ENCODE measurements around the gene RPUSD1. TPM values are rescaled to one million over a fixed set of nuclear protein-coding genes. Genes with fewer than 3 reads are reported as not detected.

The RPUSD1 gene
- total RNA-seq, 1 experiment from 2014 or later = 41.1 TPM

DNA sequence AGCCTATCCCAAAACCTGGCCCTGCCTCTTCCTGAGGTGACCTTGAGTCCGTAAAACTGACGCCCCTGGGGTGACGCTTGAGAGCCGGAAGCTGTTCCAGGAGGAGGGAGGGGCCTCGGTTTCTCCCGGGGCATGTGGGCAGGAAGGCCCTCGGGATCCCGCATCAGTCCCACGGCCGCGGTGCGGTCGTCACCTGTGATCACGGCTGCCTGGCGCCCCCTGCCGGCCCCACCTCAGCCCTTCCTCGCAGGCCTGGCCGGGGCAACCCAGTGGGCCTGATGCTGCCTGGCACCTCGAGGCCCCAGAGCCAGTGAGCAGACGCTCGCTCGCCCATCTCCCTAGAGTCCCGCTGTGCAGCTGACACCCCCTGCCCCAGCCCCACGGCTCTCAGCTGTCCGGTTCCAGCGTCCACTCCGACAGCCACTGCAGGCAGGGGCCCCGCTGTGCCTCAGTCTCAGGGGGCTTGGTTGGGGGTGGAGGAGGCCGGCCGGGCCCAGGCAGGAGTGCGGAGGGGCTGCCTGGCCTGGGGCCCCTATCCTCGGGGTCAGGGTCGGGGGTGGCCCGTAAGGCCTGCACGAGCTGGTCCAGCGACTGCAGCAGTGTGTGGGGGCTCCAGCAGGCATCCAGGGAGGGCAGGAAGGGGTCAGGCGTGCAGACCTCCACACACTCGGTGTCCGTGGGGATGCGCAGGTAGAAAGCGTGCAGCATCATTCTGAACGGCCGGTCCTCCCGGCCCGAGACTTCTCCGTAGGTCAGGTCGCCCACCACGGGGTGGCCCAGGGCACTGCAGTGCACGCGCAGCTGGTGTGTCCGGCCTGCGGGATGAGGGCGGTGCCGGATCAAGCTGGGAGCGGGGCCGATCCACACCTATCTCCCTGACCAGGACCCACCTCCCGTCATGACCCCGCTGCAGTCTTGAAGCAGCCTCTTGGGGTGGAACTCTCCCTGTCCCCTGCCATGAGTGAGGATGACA, 2.3 kb downstream of the RPUSD1 start:
- peak; percentile 71 for TF ChIP-seq CTCF (conservative IDR thresholded peaks at IDR 0.05; ENCODE audit: low read depth, low read length)
- no peak for TF ChIP-seq EZH2 (IDR thresholded peaks at IDR 0.05; ENCODE audit: borderline replicate concordance, low read depth, low read length, poor library complexity, severe bottlenecking)
- Histone ChIP-seq H3K27me3 (replicated peaks; ENCODE audit: insufficient read depth, low read depth, low read length, poor library complexity) (peaks cover 10% of the 10 kb centered on the region), H3K27ac (ENCODE audit: low read depth, low read length, poor library complexity, severe bottlenecking) (no peak overlapping the region), H3K4me3 (ENCODE audit: low read depth, low read length, poor library complexity, severe bottlenecking) (no peak overlapping the region), H3K9me3 (ENCODE audit: low read depth, low read length, poor library complexity, severe bottlenecking) (no peaks in the 10 kb centered on the region), H3K4me1 (ENCODE audit: insufficient read depth, low read length, poor library complexity, severe bottlenecking) (peaks cover 8% of the 10 kb centered on the region), H3K36me3 (ENCODE audit: insufficient read depth, low read length, poor library complexity, severe bottlenecking) (peaks cover 19% of the 10 kb centered on the region)
- CTCF ChIA-PET = interaction anchor here (0.6 kb wide), 2 partner anchors 33 to 74 kb away, joined by 3 to 5 read pairs; no protein-coding TSS in a partner anchor
- peak; percentile 53 for DNase-seq (ENCODE audit: low spot score)
- POLR2A ChIA-PET (ENCODE audit: low non-redundant PET) = interaction anchor here (0.6 kb wide), 1 partner anchor 256 kb away, joined by 3 read pairs; no protein-coding TSS in a partner anchor
- no TSS peak for BruUV-seq (replicated peaks)
- intact Hi-C loops (cut with micrococcal nuclease; ENCODE audit: unreplicated experiment) = loop anchor here (5.0 kb wide), 1 partner anchor 74 kb away; no protein-coding TSS in a partner anchor

DNA sequence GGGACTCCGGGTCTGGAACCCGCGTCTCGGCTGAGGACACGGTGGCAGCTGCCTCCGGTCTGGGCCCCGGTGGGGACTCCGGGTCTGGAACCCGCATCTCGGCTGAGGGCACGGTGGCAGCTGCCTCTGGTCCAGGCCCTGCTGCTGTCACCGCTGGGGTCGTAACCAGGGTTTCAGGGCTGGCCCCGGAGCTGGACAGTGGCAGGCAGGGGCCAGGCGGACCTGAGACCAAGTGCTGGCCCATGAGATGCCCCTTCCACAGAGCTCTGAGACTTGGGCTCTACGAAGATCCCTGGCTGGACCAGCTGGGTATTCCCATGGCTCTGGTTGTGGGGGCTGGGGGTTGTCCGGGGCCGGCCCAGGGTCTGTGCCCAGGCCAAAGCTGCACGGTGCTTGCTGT, 3.8 kb downstream of the RPUSD1 start:
- Histone ChIP-seq H3K36me3 (ENCODE audit: insufficient read depth, low read length, poor library complexity, severe bottlenecking) (peaks cover 5% of the 10 kb centered on the region), H3K4me1 (ENCODE audit: insufficient read depth, low read length, poor library complexity, severe bottlenecking) (peaks cover 4% of the 10 kb centered on the region), H3K4me3 (ENCODE audit: low read depth, low read length, poor library complexity, severe bottlenecking) (no peak overlapping the region), H3K9me3 (ENCODE audit: low read depth, low read length, poor library complexity, severe bottlenecking) (no peaks in the 10 kb centered on the region), H3K27ac (ENCODE audit: low read depth, low read length, poor library complexity, severe bottlenecking) (no peak overlapping the region), H3K27me3 (replicated peaks; ENCODE audit: insufficient read depth, low read depth, low read length, poor library complexity) (peaks cover 10% of the 10 kb centered on the region)
- ChIA-PET CTCF (no interaction called here), POLR2A (ENCODE audit: low non-redundant PET) (no interaction called here)
- BruUV-seq (replicated peaks) = no TSS peak
- DNase-seq (ENCODE audit: low spot score) = no peak
- intact Hi-C loops (cut with micrococcal nuclease; ENCODE audit: unreplicated experiment) = no loop called here
- TF ChIP-seq EZH2 (IDR thresholded peaks at IDR 0.05; ENCODE audit: borderline replicate concordance, low read depth, low read length, poor library complexity, severe bottlenecking) (no peak), CTCF (conservative IDR thresholded peaks at IDR 0.05; ENCODE audit: low read depth, low read length) (no peak)

DNA sequence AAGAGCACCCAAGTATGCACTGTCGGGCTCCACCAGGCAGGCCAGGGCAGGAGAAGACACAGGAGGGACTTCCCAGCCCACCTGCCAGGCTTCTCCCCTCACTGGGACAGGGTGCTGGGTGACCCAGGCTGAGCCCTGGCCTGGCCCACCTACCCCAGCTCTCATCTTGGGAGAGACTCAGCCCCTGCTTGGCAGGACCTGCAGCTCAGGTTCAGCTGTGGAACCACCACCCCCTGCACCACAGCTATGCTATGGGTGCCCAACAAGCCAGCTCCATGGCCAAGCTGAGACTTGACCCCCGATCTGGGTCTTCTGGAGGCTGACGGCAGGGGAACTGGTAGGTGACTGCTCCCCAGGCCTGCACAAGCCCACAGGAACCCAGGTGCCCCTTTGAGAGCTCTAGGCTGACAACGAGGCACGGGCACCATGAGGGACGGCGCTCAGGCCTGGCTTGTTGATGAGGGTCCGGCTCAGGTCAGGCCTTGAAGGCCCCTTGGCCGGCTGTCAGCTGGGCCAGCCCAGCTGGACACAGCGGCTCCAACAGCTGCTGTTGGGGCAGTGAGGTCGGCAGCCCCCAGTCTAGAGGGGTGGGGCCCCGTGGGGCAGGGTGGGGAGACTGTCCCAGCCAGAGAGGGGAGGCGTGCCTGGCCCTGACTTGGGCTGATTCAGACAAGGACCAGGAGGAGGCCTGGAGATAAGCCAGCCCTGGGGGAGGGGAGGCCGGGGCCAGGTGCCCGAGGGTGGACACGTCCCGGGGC, 4.6 kb downstream of the RPUSD1 start:
- DNase-seq (ENCODE audit: low spot score) = no peak

More for the DNA sequence above, 4.6 kb downstream of the RPUSD1 start:
- Histone ChIP-seq H3K9me3 (ENCODE audit: low read depth, low read length, poor library complexity, severe bottlenecking) (no peaks in the 10 kb centered on the region), H3K27ac (ENCODE audit: low read depth, low read length, poor library complexity, severe bottlenecking) (no peak overlapping the region), H3K4me1 (ENCODE audit: insufficient read depth, low read length, poor library complexity, severe bottlenecking) (no peaks in the 10 kb centered on the region), H3K4me3 (ENCODE audit: low read depth, low read length, poor library complexity, severe bottlenecking) (no peak overlapping the region), H3K36me3 (ENCODE audit: insufficient read depth, low read length, poor library complexity, severe bottlenecking) (peaks cover 5% of the 10 kb centered on the region), H3K27me3 (replicated peaks; ENCODE audit: insufficient read depth, low read depth, low read length, poor library complexity) (peaks cover 10% of the 10 kb centered on the region)
- intact Hi-C loops (cut with micrococcal nuclease; ENCODE audit: unreplicated experiment) = no loop called here
- CTCF ChIA-PET = no interaction called here
- POLR2A ChIA-PET (ENCODE audit: low non-redundant PET) = interaction anchor here (0.5 to 0.8 kb wide), 2 partner anchors 26 to 463 kb away, joined by 3 to 4 read pairs; no protein-coding TSS in a partner anchor
- BruUV-seq (replicated peaks) = no TSS peak
- no peak for TF ChIP-seq EZH2 (IDR thresholded peaks at IDR 0.05; ENCODE audit: borderline replicate concordance, low read depth, low read length, poor library complexity, severe bottlenecking)
- TF ChIP-seq CTCF (conservative IDR thresholded peaks at IDR 0.05; ENCODE audit: low read depth, low read length) = no peak

Data from A673 (cell line).